CD4-positive, alpha-beta T cell treated with Interleukin-6 for 4 hours (primary cell): Measurements from ENCODE around the gene LAMC1.
"Not testable (repeated sequence)": the region's sequence is repeated elsewhere in the genome, so short reads cannot be mapped to it uniquely, and the experiment has no call there.

ENCODE experiments used
- DNase-seq: peaks from one replicate; pipeline ENCODE4 v3.0.0-alpha.2; 2020; ENCODE audit warnings: mixed read lengths

LAMC1 gene

GRCh38 chr1:183043872-183044854 is 20.9 kb downstream of the LAMC1 start:
- DNase-seq, result no peak

GRCh38 chr1:183044893-183045649 is 21.9 kb downstream of the LAMC1 start:
- DNase-seq, result no peak

- DNase-seq, result no peak
Observed at GRCh38 chr1:183048087-183049085, 25.2 kb downstream of the LAMC1 start.

GRCh38 chr1:183051546-183051945 is 28.3 kb downstream of the LAMC1 start:
- no peak for DNase-seq

- no peak for DNase-seq
Observed at GRCh38 chr1:183052861-183053260, 29.6 kb downstream of the LAMC1 start.

GRCh38 chr1:183058851-183059502 is 35.8 kb downstream of the LAMC1 start:
- no peak for DNase-seq

GRCh38 chr1:183061194-183061593 is 38.0 kb downstream of the LAMC1 start:
- DNase-seq, result no peak

- no peak for DNase-seq
Observed at GRCh38 chr1:183063349-183063748, 40.1 kb downstream of the LAMC1 start.

- DNase-seq, result no peak
Observed at GRCh38 chr1:183065168-183065706, 42.0 kb downstream of the LAMC1 start.

- DNase-seq, result not testable (repeated sequence)
Observed at GRCh38 chr1:183066432-183066831, 43.2 kb downstream of the LAMC1 start.

GRCh38 chr1:183069562-183070216 is 46.5 kb downstream of the LAMC1 start:
- no peak for DNase-seq

GRCh38 chr1:183070234-183070922 is 47.2 kb downstream of the LAMC1 start:
- no peak for DNase-seq

- DNase-seq, result no peak
Observed at GRCh38 chr1:183070923-183071618, 47.9 kb downstream of the LAMC1 start.

- DNase-seq, result not testable (repeated sequence)
Observed at GRCh38 chr1:183072595-183072994, 49.4 kb downstream of the LAMC1 start.

GRCh38 chr1:183073320-183073719 is 50.1 kb downstream of the LAMC1 start:
- DNase-seq, result no peak

- no peak for DNase-seq
Observed at GRCh38 chr1:183074215-183074614, 51.0 kb downstream of the LAMC1 start.

- no peak for DNase-seq
Observed at GRCh38 chr1:183075861-183076260, 52.6 kb downstream of the LAMC1 start.

- no peak for DNase-seq
Observed at GRCh38 chr1:183077097-183077496, 53.9 kb downstream of the LAMC1 start.

- DNase-seq, result no peak
Observed at GRCh38 chr1:183079712-183080388, 56.6 kb downstream of the LAMC1 start.
